Mononuclear cell (primary cell): ENCODE data around the gene SLC5A3. TPM values are rescaled to one million over a fixed set of nuclear protein-coding genes. Genes with fewer than 3 reads are reported as not detected.

Experiments
- H3K27me3 ChIP-seq: 2 replicates; pipeline ENCODE4 v1.6.0; 2011; ENCODE audit warnings: low read length, control low read depth; ENCODE audit not compliant: insufficient read depth
- H3K4me1 ChIP-seq: 2 replicates; pipeline ENCODE4 v1.5.1; 2011; ENCODE audit warnings: mild to moderate bottlenecking, low read length, control low read depth; ENCODE audit not compliant: insufficient read depth
- H3K4me3 ChIP-seq: 2 replicates; pipeline ENCODE4 v1.5.1; 2011; ENCODE audit warnings: mild to moderate bottlenecking, low read length, moderate library complexity
- H3K9me3 ChIP-seq: 2 replicates; pipeline ENCODE4 v1.5.1; 2011; ENCODE audit warnings: low read depth, mild to moderate bottlenecking, control low read depth, low read length
- total RNA-seq: library from RNA; depleted of rRNA; stranded (reverse); fragments of >200 nt; gene quantifications from one replicate; pipeline ENCODE4 v1.2.3, GENCODE V29; 2012

SLC5A3 gene
- total RNA-seq, 1 donor, result 16.6 TPM

- Histone ChIP-seq H3K27me3 (no peaks in the 10 kb centered on the region), H3K9me3 (no peaks in the 10 kb centered on the region), H3K4me1 (no peaks in the 10 kb centered on the region), H3K4me3 (no peak overlapping the region)
Measured at GRCh38 chr21:34047835-34048234, 25.5 kb upstream of the SLC5A3 start.

DNA sequence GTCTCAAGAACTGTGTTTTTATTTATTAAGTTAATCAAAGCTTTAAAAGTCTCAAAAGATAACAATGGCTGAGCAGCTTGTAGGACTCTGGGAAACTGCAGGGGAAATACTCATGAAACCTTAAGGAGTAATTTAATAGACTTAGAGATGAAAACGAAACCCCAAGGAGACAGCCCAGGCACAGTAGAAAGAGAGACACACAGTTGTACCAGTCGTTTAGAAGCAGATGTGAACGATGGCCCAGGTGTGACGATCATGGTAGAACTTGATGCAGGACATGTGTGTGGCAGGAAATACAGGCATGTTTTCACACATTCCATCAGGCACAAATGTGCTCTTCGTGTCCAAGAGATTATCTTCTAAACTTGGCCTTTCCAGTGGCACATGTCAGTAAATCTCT lies 21.2 kb upstream of the SLC5A3 start:
- Histone ChIP-seq H3K27me3 (no peaks in the 10 kb centered on the region), H3K4me3 (no peak overlapping the region), H3K4me1 (no peaks in the 10 kb centered on the region)

DNA sequence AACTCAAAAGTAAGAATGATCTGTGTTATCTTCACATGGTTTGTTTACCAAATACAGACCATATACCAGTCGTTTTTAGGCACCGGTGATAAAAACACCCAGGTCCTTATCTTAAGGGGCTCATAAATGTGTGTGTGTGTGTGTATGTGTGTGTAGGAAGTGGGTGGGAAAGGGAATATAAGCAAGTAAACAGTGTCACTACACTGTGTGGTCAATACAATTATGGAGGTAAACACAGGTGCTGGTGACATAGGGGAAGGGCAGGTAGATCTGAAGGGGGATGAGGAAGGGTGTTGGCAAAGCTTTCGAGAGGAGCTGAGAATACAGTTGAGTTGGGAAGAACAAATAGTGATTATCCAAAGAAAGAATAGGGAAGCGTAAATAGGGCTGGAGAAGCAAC lies 19.1 kb upstream of the SLC5A3 start:
- Histone ChIP-seq H3K4me1 (no peaks in the 10 kb centered on the region), H3K4me3 (no peak overlapping the region), H3K27me3 (no peaks in the 10 kb centered on the region), H3K9me3 (no peaks in the 10 kb centered on the region)

More for the DNA sequence above, 21.2 kb upstream of the SLC5A3 start:
- H3K9me3 ChIP-seq, result no peaks in the 10 kb centered on the region

- Histone ChIP-seq H3K4me3 (no peak overlapping the region), H3K27me3 (no peaks in the 10 kb centered on the region), H3K9me3 (no peaks in the 10 kb centered on the region), H3K4me1 (no peaks in the 10 kb centered on the region)
Measured at GRCh38 chr21:34055615-34056014, 17.8 kb upstream of the SLC5A3 start.

GRCh38 chr21:34061983-34062382 lies 11.4 kb upstream of the SLC5A3 start:
- no peaks in the 10 kb centered on the region for H3K27me3 ChIP-seq
- no peaks in the 10 kb centered on the region for H3K4me1 ChIP-seq
- no peaks in the 10 kb centered on the region for H3K9me3 ChIP-seq
- H3K4me3 ChIP-seq, result no peak overlapping the region

DNA sequence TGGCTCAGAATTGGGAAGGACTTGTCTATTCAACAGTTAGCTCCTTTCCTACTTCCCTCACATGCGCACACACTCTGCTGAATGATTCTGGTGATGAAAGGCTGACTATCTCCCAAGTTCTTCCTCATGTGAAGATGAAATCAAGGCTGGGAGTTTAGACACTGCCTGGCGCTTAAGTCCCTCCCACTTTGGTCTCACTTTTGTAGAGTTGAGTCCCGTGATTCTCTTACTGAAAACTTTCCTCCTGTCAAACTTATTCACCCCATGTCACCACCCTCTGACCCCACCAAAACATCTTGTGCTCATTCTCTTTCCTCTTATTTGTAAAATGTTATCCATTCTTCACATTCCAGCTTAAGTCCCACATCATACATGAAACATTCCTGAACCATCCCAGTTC lies 8.4 kb upstream of the SLC5A3 start:
- Histone ChIP-seq H3K4me3 (no peak overlapping the region), H3K4me1 (no peaks in the 10 kb centered on the region), H3K9me3 (no peaks in the 10 kb centered on the region), H3K27me3 (no peaks in the 10 kb centered on the region)

DNA sequence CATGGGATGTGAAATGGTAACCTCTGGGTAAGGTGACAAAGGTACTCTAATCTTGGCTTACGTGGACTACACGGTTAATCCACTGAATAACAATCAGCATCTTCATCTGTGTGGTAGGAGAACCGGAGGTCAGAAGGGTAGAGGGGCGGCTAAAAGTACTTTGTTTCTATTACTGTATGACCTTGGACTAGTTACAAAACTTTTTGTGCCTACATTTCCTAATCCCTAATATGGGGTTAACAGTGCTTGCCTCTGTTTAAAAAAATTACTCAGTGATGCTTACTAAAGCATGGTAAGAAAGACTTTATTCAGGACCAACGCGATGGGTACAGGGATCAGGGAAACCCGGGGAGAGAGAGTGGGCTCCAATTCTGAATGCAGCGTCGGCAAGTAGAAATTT lies 1.7 kb upstream of the SLC5A3 start:
- peaks cover 28% of the 10 kb centered on the region for H3K4me1 ChIP-seq
- H3K27me3 ChIP-seq, result no peaks in the 10 kb centered on the region
- H3K9me3 ChIP-seq, result no peaks in the 10 kb centered on the region
- no peak overlapping the region for H3K4me3 ChIP-seq

DNA sequence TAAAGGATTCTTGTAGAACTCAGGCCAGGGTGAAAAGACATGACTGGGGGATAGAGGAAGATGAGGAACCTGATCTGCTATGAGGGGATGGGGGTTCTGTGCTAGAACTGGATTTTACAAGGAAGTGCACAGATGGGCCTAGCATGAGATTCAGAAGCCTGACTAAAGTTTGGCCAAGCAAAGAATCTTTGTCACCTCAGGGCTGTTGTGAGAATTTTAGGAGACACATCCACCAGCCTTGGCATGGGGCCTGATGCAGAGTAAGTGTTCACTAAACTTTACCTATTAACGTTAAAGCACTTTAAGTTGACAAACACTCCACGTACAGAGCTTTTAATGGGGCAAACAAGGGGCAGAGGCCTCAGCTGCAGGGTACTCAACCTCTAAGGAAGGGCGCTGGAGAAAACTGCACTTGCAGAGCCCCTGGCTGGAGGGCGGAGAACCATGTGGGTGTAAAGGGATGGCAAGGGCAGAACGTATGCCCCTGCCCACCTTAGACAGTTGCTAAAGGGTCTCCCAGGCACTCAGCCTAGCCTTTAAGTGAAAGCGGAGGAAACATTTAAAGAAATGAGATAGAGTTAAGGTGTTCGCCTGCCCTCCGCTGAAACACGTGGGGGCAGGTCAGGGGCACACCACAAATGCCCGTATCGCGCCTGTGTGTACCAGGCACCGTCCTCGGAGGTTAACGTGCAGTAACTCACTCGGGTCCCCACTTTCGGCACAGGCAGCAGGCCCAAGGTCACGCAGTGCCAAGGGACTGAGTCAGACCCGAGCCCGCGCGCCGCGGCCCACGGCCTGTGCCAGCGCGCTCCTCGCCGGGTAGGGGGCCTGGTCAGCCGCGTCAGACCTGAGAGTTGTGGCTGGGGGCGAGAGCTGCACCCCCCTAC lies 990 bp upstream of the SLC5A3 start:
- Histone ChIP-seq H3K9me3 (no peaks in the 10 kb centered on the region), H3K4me3 (peak overlapping the region; percentile 47), H3K27me3 (no peaks in the 10 kb centered on the region), H3K4me1 (peaks cover 34% of the 10 kb centered on the region)

GRCh38 chr21:34073749-34074282 lies 438 bp downstream of the SLC5A3 start:
- Histone ChIP-seq H3K27me3 (no peaks in the 10 kb centered on the region), H3K9me3 (no peaks in the 10 kb centered on the region), H3K4me1 (peaks cover 34% of the 10 kb centered on the region), H3K4me3 (peak overlapping the region; percentile 75)

DNA sequence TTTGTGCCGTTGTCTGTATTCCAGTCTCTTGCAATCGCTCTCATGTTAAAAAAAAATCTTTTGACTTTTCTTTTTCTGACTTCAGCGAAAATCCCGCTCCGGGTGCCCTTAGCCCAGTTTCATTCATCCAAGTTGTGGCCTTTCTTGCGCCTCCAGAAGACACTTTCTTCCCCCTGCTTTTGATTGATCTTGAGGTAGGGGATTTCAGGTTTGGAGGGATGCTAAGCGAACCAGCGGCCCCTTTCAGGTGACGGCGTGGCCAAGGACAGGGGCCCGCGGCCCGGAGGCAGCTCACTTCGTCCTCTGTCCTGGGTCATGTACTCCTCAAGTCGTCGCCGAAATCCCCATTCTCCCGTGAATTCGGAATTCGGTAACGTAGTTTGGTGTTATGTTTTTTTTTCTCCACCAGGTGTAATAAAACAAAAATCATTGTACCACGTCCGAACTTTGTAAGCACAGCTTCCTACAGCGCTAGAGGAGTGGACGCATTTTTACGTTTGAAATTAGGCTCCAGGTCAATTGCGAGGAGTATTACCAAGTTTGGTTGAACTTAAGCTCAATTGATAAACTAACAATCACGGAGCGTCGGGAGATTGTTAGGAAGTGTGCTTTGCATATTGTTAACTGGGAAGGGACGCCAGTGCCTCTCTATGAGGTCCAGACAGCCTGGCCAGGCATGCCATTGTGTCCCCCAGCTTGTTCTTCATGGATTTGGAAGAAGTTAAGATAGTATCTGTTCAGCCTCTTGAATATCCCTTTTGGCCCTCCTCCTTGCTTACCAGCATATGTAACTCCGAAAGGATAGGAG lies 1.1 kb downstream of the SLC5A3 start:
- Histone ChIP-seq H3K27me3 (no peaks in the 10 kb centered on the region), H3K9me3 (no peaks in the 10 kb centered on the region), H3K4me1 (peaks cover 34% of the 10 kb centered on the region), H3K4me3 (peak overlapping the region; percentile 75)

DNA sequence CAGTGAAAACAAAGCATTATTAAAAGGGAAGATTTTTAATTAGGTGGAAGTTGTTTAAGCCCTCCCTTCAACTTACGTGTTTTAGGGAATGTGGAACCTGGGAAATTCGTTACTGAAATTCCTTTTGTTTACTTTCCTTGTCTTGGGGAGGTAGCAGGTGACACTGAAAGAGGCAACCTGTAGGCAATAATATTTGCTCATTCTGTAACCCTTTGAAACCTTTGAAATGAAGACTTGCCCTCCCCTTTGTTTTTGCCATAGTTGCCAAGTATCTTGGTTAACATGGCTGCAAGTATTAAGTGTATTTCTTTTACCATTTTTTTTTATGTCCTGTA lies 1.7 kb downstream of the SLC5A3 start:
- Histone ChIP-seq H3K9me3 (no peaks in the 10 kb centered on the region), H3K4me3 (no peak overlapping the region), H3K4me1 (peaks cover 34% of the 10 kb centered on the region), H3K27me3 (no peaks in the 10 kb centered on the region)

DNA sequence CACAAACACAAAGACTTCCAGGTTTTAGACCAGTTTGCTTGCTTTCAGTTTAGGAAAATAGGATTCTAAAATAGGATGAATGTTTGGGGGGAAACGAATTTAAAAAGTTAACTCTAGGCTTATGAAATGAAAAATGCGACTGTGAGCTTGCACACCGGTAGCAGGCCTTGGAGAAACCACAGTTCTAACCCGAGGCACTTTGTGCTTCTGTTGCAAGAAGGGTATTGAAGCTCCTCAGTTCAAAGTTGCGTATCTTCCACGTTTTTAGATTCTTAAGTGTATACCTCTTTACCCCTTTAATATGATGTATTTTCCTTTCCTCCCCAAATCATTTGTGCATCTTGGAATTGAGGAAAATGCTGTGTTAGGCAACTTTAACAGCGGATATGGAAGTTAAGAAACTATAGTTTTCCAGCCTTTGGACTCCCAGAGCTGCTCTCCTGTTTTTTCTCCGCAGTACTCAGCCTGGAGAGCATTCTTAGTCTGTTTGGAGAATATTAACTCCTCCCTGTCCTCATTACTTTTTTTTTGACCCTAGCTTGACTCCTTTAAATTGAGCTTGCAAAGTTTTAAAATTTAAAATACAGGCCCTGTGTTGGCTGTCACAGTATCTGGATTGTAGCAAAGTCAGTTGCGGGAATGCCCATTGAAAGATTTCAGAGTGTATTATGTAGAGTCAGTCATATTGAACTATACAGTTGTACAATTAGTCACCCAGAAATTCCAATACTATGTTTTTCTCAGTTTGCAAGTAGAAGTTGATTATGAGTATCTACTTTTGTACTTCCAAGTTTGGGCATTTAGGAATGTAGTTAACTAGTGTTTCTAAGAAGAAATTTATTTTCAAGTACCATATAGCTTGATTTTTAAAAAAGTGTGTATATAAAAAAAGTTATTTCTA lies 2.6 kb downstream of the SLC5A3 start:
- Histone ChIP-seq H3K4me1 (peaks cover 34% of the 10 kb centered on the region), H3K9me3 (no peaks in the 10 kb centered on the region), H3K4me3 (no peak overlapping the region), H3K27me3 (no peaks in the 10 kb centered on the region)

GRCh38 chr21:34076835-34077234 lies 3.5 kb downstream of the SLC5A3 start:
- Histone ChIP-seq H3K4me3 (no peak overlapping the region), H3K4me1 (peaks cover 34% of the 10 kb centered on the region), H3K9me3 (no peaks in the 10 kb centered on the region), H3K27me3 (no peaks in the 10 kb centered on the region)

- Histone ChIP-seq H3K27me3 (no peaks in the 10 kb centered on the region), H3K4me3 (no peak overlapping the region), H3K4me1 (peaks cover 28% of the 10 kb centered on the region), H3K9me3 (no peaks in the 10 kb centered on the region)
Measured at GRCh38 chr21:34077888-34078287, 4.5 kb downstream of the SLC5A3 start.
